Measurements from ENCODE around the gene SSU72. TPM values are rescaled to one million over a fixed set of nuclear protein-coding genes. Genes with fewer than 3 reads are reported as not detected.

Gene SSU72
- total and polyA plus RNA-seq, 2 donors (not counting 3 experiments of a cell fraction or from before 2014, with no cell fraction given) = 85.9 to 129 TPM

DNA sequence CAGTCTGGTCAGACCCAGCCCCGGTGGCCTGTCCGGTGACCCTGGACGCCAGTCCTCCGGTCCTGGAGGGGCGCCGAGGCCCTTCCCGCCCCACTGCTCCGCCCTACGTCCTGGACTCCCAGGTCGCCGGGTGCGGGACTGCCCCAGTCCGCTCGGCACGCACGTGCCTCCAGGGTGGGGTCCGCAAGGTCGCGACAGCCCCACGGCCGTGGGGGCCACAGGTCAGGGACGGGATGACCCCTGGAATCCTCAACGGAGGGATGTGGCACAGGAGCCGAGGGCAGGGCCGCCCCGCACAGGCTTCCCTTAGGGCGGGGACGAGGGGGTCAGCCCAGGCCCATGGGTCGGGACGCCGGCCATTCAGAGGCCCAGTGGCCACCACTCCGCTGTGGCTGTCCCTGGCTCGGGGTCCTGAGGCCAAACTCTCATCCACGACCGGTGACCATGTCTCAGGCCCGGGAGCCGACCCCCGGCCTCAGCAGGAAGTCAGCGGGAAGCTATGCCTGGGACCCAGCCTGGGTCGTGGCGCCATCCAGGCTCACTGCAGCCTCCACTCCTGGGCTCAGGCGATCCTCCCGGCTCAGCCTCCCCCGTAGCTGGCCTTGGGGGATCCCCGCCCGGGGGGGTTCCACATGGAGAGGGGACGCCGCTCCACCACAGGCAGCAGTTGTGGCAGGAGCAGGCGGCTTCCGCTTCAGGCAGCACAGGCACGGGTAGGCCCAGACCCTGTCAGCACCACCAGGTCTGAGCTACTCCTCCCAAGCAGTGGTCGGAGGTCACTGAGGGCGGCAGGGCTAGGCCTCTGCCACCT, 33.6 kb downstream of the SSU72 start:
- dilution Hi-C loops (cut with MboI; ENCODE audit: extremely low pct_ligation_motif_present, low sequenced_read_pairs) (no loop called here), intact Hi-C loops (cut with micrococcal nuclease) (no loop called here)
- Histone ChIP-seq H3K4me3 (replicated peaks in 1 of 3; ENCODE audit: insufficient read depth in 1 of 3, low read depth in 1 of 3, low read length in 3 of 3) (peak overlapping the region in 1 of 3 experiments; percentile 60), H3K9me3 (replicated peaks; ENCODE audit: control insufficient read depth, insufficient read depth, low read length) (no peaks in the 10 kb centered on the region), H3K79me2 (ENCODE audit: control insufficient read depth, insufficient read depth, low read length) (peaks cover 7% of the 10 kb centered on the region), H3K4me1 (ENCODE audit: control insufficient read depth, extremely low read depth, insufficient read depth, low read length) (peaks cover 14% of the 10 kb centered on the region), H4K20me1 (replicated peaks; ENCODE audit: control insufficient read depth, extremely low read depth, insufficient read depth, low read length) (no peaks in the 10 kb centered on the region), H3K4me2 (ENCODE audit: insufficient read depth, low read length) (peak overlapping the region; percentile 29), H3K36me3 (ENCODE audit: control insufficient read depth in 2 of 2, extremely low read depth in 1 of 2, insufficient read depth in 2 of 2, low read length in 2 of 2) (peaks cover 0 to 8% of the 10 kb centered on the region in 2 experiments), H3K9ac (replicated peaks; ENCODE audit: extremely low read depth, insufficient read depth, low read length) (peak overlapping the region; percentile 36), H3K27ac (ENCODE audit: insufficient read depth, low read depth, low read length) (no peak overlapping the region), H3K27me3 (ENCODE audit: control insufficient read depth in 2 of 2, insufficient read depth in 2 of 2, low read length in 2 of 2) (no peaks in the 10 kb centered on the region), H2AFZ (ENCODE audit: low read depth, low read length) (peak overlapping the region; percentile 28), H3K9me1 (replicated peaks; ENCODE audit: control insufficient read depth, extremely low read depth, insufficient read depth, low read length) (no peaks in the 10 kb centered on the region)
- no TSS peak for BruUV-seq (replicated peaks)
- TF ChIP-seq MYC (IDR thresholded peaks at IDR 0.05; ENCODE audit: low read depth, low read length) (no peak), EZH2 (IDR thresholded peaks at IDR 0.05; ENCODE audit: borderline replicate concordance, low read depth, low read length, severe bottlenecking) (no peak), CTCF (IDR thresholded peaks at IDR 0.05; ENCODE audit: extremely low read depth in 1 of 2, insufficient read depth in 1 of 2, low read depth in 1 of 2, low read length in 2 of 2) (no peak), POLR2AphosphoS5 (IDR thresholded peaks at IDR 0.05; ENCODE audit: insufficient read depth, low read depth, low read length) (no peak), FOS (IDR thresholded peaks at IDR 0.05; ENCODE audit: borderline replicate concordance, insufficient read depth, low read length) (no peak), POLR2A (IDR thresholded peaks at IDR 0.05; ENCODE audit: low read depth, low read length) (no peak), JUN (IDR thresholded peaks at IDR 0.05; ENCODE audit: borderline replicate concordance, insufficient read depth, insufficient read length, low read depth) (no peak), GATA2 (IDR thresholded peaks at IDR 0.05; ENCODE audit: insufficient read depth, insufficient read length, low read depth, low read length) (no peak)
- TF ChIP-seq, protein P1, sequence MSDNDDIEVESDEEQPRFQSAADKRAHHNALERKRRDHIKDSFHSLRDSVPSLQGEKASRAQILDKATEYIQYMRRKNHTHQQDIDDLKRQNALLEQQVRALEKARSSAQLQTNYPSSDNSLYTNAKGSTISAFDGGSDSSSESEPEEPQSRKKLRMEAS (IDR thresholded peaks at IDR 0.05; ENCODE audit: insufficient read depth, insufficient read length) = no peak
- ChIA-PET CTCF (no interaction called here), POLR2A (no interaction called here)
- FAIRE-seq (no peak), DNase-seq (ENCODE audit: low read depth, low spot score) (no peak)
